ENCODE results near the gene SYNE3. TPM values are rescaled to one million over a fixed set of nuclear protein-coding genes. Genes with fewer than 3 reads are reported as not detected.

The SYNE3 gene
- total RNA-seq, 1 donor from 2014 or later = 2.5 TPM

DNA sequence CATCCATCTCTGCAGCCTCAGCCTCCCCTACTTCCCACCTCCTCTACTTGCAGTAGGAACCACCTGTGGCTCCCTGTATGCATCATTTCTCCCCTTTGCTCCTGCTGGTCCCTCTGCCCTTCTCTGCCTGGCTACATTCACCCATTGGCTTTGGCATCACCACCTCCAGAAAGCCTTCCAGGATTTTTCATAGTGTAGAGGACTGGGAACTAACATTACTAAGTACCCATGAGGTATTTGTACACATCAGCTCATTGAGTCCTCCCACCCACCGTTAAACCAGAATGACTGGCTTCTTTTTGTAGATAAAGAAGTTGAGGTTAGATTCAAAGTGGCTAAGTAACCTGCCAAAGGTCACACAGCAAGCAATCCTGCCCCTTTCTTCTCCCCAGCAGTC, 17.1 kb downstream of the SYNE3 start:
- H4K20me1 ChIP-seq (ENCODE audit: insufficient read depth, low read length) = no peaks in the 10 kb centered on the region
- no peaks in the 10 kb centered on the region for H3K9me3 ChIP-seq (ENCODE audit: insufficient read depth, low read depth, low read length)
- no peak for DNase-seq (ENCODE audit: low read depth)
- H3K9me3 Mint-ChIP-seq (ENCODE audit: unreplicated experiment) = peaks cover under 1% of the 10 kb centered on the region
- no peak overlapping the region for H3K4me2 ChIP-seq (ENCODE audit: low read length)
- H3K27me3 ChIP-seq (ENCODE audit: insufficient read depth, low read length) = no peaks in the 10 kb centered on the region
- no peaks in the 10 kb centered on the region for H3K36me3 Mint-ChIP-seq (ENCODE audit: low read depth, unreplicated experiment)
- peaks cover 31% of the 10 kb centered on the region for H3K4me1 ChIP-seq (ENCODE audit: insufficient read depth, low read length)
- peaks cover 21% of the 10 kb centered on the region for H3K4me1 Mint-ChIP-seq (ENCODE audit: low read depth, unreplicated experiment)
- no peak overlapping the region for H3K27ac Mint-ChIP-seq (ENCODE audit: unreplicated experiment)
- no peaks in the 10 kb centered on the region for H3K79me2 ChIP-seq (ENCODE audit: insufficient read depth, low read length)
- no peak for FAIRE-seq
- H3K36me3 ChIP-seq (ENCODE audit: insufficient read depth, low read length) = no peaks in the 10 kb centered on the region
- H3K4me3 ChIP-seq (ENCODE audit: insufficient read depth, low read depth, low read length) = no peak overlapping the region
- no peak overlapping the region for H3K9ac ChIP-seq (ENCODE audit: low read length)
- no peak overlapping the region for H2AFZ ChIP-seq (ENCODE audit: low read depth, low read length)
- peaks cover 21% of the 10 kb centered on the region for H3K27me3 Mint-ChIP-seq (ENCODE audit: low read depth, unreplicated experiment)
- no peak overlapping the region for H3K4me3 Mint-ChIP-seq (ENCODE audit: unreplicated experiment)
- H3K27ac ChIP-seq (ENCODE audit: low read depth, low read length) = no peak overlapping the region
- TF ChIP-seq EZH2 (IDR thresholded peaks at IDR 0.05; ENCODE audit: insufficient read depth, low read length) = no peak

DNA sequence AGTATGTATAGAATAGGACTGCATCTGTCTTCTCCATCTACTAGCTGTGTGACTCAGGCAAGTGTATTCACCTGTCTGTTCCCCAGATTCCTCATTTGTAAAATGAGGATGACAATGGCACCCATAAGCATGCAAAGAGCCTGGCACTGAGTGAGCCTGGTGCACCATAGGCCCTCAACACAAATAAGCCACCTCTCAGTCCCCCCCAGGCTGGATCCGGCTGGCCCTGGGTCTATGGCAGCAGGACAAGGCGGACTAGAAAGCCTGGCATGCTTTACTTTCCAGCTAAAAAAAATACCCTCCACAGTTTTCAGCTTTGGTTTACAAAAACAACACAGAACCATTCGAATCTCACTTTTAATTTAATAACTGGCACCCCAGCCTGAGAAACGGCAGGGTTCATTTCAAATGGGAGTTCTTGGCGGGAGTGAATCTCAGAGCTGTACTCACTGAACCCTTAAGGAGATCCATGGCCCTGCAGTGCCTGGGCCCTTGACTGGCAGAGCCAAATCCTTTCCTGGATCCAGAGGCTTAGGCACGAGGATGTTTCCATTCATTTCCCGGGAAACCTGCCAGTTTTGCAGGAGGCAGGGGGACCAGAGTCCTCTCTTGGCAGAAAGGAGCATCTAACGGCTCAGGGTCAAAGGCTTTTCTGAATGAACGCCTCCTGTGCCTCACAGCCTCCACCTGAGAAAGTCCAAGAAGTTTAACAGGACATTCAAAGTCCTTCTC, 17.7 kb downstream of the SYNE3 start:
- Histone ChIP-seq H3K36me3 (ENCODE audit: insufficient read depth, low read length) (no peaks in the 10 kb centered on the region), H3K4me2 (ENCODE audit: low read length) (no peak overlapping the region), H3K4me3 (ENCODE audit: insufficient read depth, low read depth, low read length) (no peak overlapping the region), H2AFZ (ENCODE audit: low read depth, low read length) (no peak overlapping the region), H3K27ac (ENCODE audit: low read depth, low read length) (no peak overlapping the region), H3K4me1 (ENCODE audit: insufficient read depth, low read length) (peaks cover 28% of the 10 kb centered on the region), H3K9ac (ENCODE audit: low read length) (no peak overlapping the region), H3K27me3 (ENCODE audit: insufficient read depth, low read length) (no peaks in the 10 kb centered on the region), H4K20me1 (ENCODE audit: insufficient read depth, low read length) (no peaks in the 10 kb centered on the region), H3K9me3 (ENCODE audit: insufficient read depth, low read depth, low read length) (no peaks in the 10 kb centered on the region), H3K79me2 (ENCODE audit: insufficient read depth, low read length) (no peaks in the 10 kb centered on the region)
- DNase-seq (ENCODE audit: low read depth) = no peak
- TF ChIP-seq, protein P1, sequence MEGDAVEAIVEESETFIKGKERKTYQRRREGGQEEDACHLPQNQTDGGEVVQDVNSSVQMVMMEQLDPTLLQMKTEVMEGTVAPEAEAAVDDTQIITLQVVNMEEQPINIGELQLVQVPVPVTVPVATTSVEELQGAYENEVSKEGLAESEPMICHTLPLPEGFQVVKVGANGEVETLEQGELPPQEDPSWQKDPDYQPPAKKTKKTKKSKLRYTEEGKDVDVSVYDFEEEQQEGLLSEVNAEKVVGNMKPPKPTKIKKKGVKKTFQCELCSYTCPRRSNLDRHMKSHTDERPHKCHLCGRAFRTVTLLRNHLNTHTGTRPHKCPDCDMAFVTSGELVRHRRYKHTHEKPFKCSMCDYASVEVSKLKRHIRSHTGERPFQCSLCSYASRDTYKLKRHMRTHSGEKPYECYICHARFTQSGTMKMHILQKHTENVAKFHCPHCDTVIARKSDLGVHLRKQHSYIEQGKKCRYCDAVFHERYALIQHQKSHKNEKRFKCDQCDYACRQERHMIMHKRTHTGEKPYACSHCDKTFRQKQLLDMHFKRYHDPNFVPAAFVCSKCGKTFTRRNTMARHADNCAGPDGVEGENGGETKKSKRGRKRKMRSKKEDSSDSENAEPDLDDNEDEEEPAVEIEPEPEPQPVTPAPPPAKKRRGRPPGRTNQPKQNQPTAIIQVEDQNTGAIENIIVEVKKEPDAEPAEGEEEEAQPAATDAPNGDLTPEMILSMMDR (IDR thresholded peaks at IDR 0.05; ENCODE audit: insufficient read depth, low read depth, low read length) = no peak
- TF ChIP-seq EZH2 (IDR thresholded peaks at IDR 0.05; ENCODE audit: insufficient read depth, low read length) = no peak
- Mint-ChIP-seq H3K4me1 (ENCODE audit: low read depth, unreplicated experiment) (peaks cover 19% of the 10 kb centered on the region), H3K27ac (ENCODE audit: unreplicated experiment) (no peak overlapping the region), H3K9me3 (ENCODE audit: unreplicated experiment) (no peaks in the 10 kb centered on the region), H3K36me3 (ENCODE audit: low read depth, unreplicated experiment) (no peaks in the 10 kb centered on the region), H3K27me3 (ENCODE audit: low read depth, unreplicated experiment) (peaks cover 25% of the 10 kb centered on the region), H3K4me3 (ENCODE audit: unreplicated experiment) (no peak overlapping the region)
- no peak for FAIRE-seq

DNA sequence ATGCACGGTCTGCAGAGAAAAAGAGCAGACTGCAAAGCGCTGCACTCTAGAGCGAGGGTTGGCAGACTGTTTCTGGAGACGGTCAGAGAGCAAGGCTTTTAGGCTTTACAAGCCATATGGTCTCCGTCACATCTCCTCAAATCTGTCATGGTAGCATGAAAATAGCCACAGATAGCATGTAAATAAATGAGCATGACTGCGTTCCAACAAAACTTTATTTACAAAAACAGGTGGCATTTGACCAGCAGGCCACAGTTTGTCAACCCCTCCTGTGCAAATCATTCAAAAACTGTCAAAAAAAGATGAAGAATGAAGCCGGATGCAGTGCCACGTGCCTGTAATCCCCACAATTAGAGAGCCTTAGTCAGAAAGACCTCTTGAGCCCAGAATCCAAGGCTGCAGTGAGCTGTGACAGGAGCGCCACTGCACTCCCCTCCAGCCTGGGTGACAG, 18.9 kb downstream of the SYNE3 start:
- Histone ChIP-seq H3K9me3 (ENCODE audit: insufficient read depth, low read depth, low read length) (no peaks in the 10 kb centered on the region), H3K79me2 (ENCODE audit: insufficient read depth, low read length) (no peaks in the 10 kb centered on the region), H3K36me3 (ENCODE audit: insufficient read depth, low read length) (no peaks in the 10 kb centered on the region), H3K27me3 (ENCODE audit: insufficient read depth, low read length) (no peaks in the 10 kb centered on the region), H3K4me1 (ENCODE audit: insufficient read depth, low read length) (peaks cover 28% of the 10 kb centered on the region), H3K4me3 (ENCODE audit: insufficient read depth, low read depth, low read length) (no peak overlapping the region), H3K4me2 (ENCODE audit: low read length) (no peak overlapping the region), H3K9ac (ENCODE audit: low read length) (no peak overlapping the region), H4K20me1 (ENCODE audit: insufficient read depth, low read length) (no peaks in the 10 kb centered on the region), H2AFZ (ENCODE audit: low read depth, low read length) (no peak overlapping the region), H3K27ac (ENCODE audit: low read depth, low read length) (no peak overlapping the region)
- DNase-seq (ENCODE audit: low read depth) = no peak
- Mint-ChIP-seq H3K4me1 (ENCODE audit: low read depth, unreplicated experiment) (peaks cover 19% of the 10 kb centered on the region), H3K27ac (ENCODE audit: unreplicated experiment) (no peak overlapping the region), H3K9me3 (ENCODE audit: unreplicated experiment) (no peaks in the 10 kb centered on the region), H3K27me3 (ENCODE audit: low read depth, unreplicated experiment) (peaks cover 21% of the 10 kb centered on the region), H3K36me3 (ENCODE audit: low read depth, unreplicated experiment) (no peaks in the 10 kb centered on the region), H3K4me3 (ENCODE audit: unreplicated experiment) (no peak overlapping the region)
- FAIRE-seq = no peak
- TF ChIP-seq EZH2 (IDR thresholded peaks at IDR 0.05; ENCODE audit: insufficient read depth, low read length) = no peak
- TF ChIP-seq, protein P1 (IDR thresholded peaks at IDR 0.05; ENCODE audit: insufficient read depth, low read depth, low read length) = no peak

All from astrocyte (in vitro differentiated cells and primary cell).